Brain pericyte (primary cell): ENCODE results near the gene MAGEF1.

Experiments used
- DNase-seq: peaks from one replicate; pipeline ENCODE4 v3.0.0-alpha.2; 2012; ENCODE audit warnings: low read depth, low spot score

MAGEF1 gene

GRCh38 chr3:184725176-184725719, 13.4 kb upstream of the MAGEF1 start:
- DNase-seq: no peak

GRCh38 chr3:184724699-184725098, 12.8 kb upstream of the MAGEF1 start:
- DNase-seq: no peak

- DNase-seq: no peak
These were observed 7.8 kb upstream of the MAGEF1 start for GRCh38 chr3:184719709-184720108.

- no peak for DNase-seq
These were observed 6.6 kb upstream of the MAGEF1 start for GRCh38 chr3:184718431-184718830.

GRCh38 chr3:184717399-184717983, 5.6 kb upstream of the MAGEF1 start:
- DNase-seq: no peak

- DNase-seq: no peak
These were observed 4.9 kb upstream of the MAGEF1 start for GRCh38 chr3:184716622-184717398.

GRCh38 chr3:184715943-184716621, 4.2 kb upstream of the MAGEF1 start:
- no peak for DNase-seq

GRCh38 chr3:184713521-184713920, 1.7 kb upstream of the MAGEF1 start:
- no peak for DNase-seq

- no peak for DNase-seq
These were observed 1.1 kb upstream of the MAGEF1 start for GRCh38 chr3:184713040-184713355.

GRCh38 chr3:184712248-184713039, 580 bp upstream of the MAGEF1 start:
- DNase-seq: no peak

GRCh38 chr3:184710870-184711492, 883 bp downstream of the MAGEF1 start:
- no peak for DNase-seq

GRCh38 chr3:184703657-184704056, 8.2 kb downstream of the MAGEF1 start:
- DNase-seq: no peak

GRCh38 chr3:184700759-184701158, 11.1 kb downstream of the MAGEF1 start:
- DNase-seq: no peak

- no peak for DNase-seq
These were observed 14.0 kb downstream of the MAGEF1 start for GRCh38 chr3:184697845-184698244.

- DNase-seq: no peak
These were observed 15.2 kb downstream of the MAGEF1 start for GRCh38 chr3:184696697-184697096.

GRCh38 chr3:184694716-184695115, 17.1 kb downstream of the MAGEF1 start:
- no peak for DNase-seq

- no peak for DNase-seq
These were observed 17.7 kb downstream of the MAGEF1 start for GRCh38 chr3:184694133-184694665.

- no peak for DNase-seq
These were observed 18.6 kb downstream of the MAGEF1 start for GRCh38 chr3:184693011-184693975.

- DNase-seq: no peak
These were observed 20.2 kb downstream of the MAGEF1 start for GRCh38 chr3:184691397-184692231.
